ENCODE data around the gene OSBPL5.

OSBPL5 gene

GRCh38 chr11:3128356-3129180, 36.5 kb downstream of the OSBPL5 start:
- Mint-ChIP-seq H3K9me3 (no peaks in the 10 kb centered on the region), H3K4me3 (no peak overlapping the region), H3K27ac (no peak overlapping the region), H3K4me1 (ENCODE audit: low read depth) (no peaks in the 10 kb centered on the region), H3K36me3 (ENCODE audit: low read depth) (no peaks in the 10 kb centered on the region), H3K27me3 (ENCODE audit: low read depth) (no peaks in the 10 kb centered on the region)
- no peak for DNase-seq (ENCODE audit: low spot score)

GRCh38 chr11:3127706-3128355, 37.3 kb downstream of the OSBPL5 start:
- Mint-ChIP-seq H3K27me3 (ENCODE audit: low read depth) (no peaks in the 10 kb centered on the region), H3K9me3 (no peaks in the 10 kb centered on the region), H3K36me3 (ENCODE audit: low read depth) (no peaks in the 10 kb centered on the region), H3K4me1 (ENCODE audit: low read depth) (no peaks in the 10 kb centered on the region), H3K4me3 (no peak overlapping the region), H3K27ac (no peak overlapping the region)
- DNase-seq (ENCODE audit: low spot score), result no peak

GRCh38 chr11:3126901-3127691, 38.0 kb downstream of the OSBPL5 start:
- no peak overlapping the region for H3K4me3 Mint-ChIP-seq
- DNase-seq (ENCODE audit: low spot score), result no peak
- no peak overlapping the region for H3K27ac Mint-ChIP-seq
- no peaks in the 10 kb centered on the region for H3K4me1 Mint-ChIP-seq (ENCODE audit: low read depth)
- no peaks in the 10 kb centered on the region for H3K27me3 Mint-ChIP-seq (ENCODE audit: low read depth)
- no peaks in the 10 kb centered on the region for H3K36me3 Mint-ChIP-seq (ENCODE audit: low read depth)
- H3K9me3 Mint-ChIP-seq, result no peaks in the 10 kb centered on the region

- Mint-ChIP-seq H3K36me3 (ENCODE audit: low read depth) (no peaks in the 10 kb centered on the region), H3K27me3 (ENCODE audit: low read depth) (no peaks in the 10 kb centered on the region), H3K27ac (no peak overlapping the region), H3K4me1 (ENCODE audit: low read depth) (no peaks in the 10 kb centered on the region), H3K4me3 (no peak overlapping the region), H3K9me3 (no peaks in the 10 kb centered on the region)
- no peak for DNase-seq (ENCODE audit: low spot score)
These were observed 38.8 kb downstream of the OSBPL5 start for GRCh38 chr11:3126207-3126865.

GRCh38 chr11:3124821-3125220, 40.3 kb downstream of the OSBPL5 start:
- Mint-ChIP-seq H3K36me3 (ENCODE audit: low read depth) (no peaks in the 10 kb centered on the region), H3K27me3 (ENCODE audit: low read depth) (no peaks in the 10 kb centered on the region), H3K27ac (no peak overlapping the region), H3K9me3 (no peaks in the 10 kb centered on the region), H3K4me3 (no peak overlapping the region), H3K4me1 (ENCODE audit: low read depth) (no peaks in the 10 kb centered on the region)
- no peak for DNase-seq (ENCODE audit: low spot score)

GRCh38 chr11:3123761-3124733, 41.1 kb downstream of the OSBPL5 start:
- Mint-ChIP-seq H3K27ac (no peak overlapping the region), H3K27me3 (ENCODE audit: low read depth) (no peaks in the 10 kb centered on the region), H3K4me1 (ENCODE audit: low read depth) (no peaks in the 10 kb centered on the region), H3K4me3 (no peak overlapping the region), H3K9me3 (no peaks in the 10 kb centered on the region), H3K36me3 (ENCODE audit: low read depth) (no peaks in the 10 kb centered on the region)
- DNase-seq (ENCODE audit: low spot score), result no peak

GRCh38 chr11:3123305-3123704, 41.8 kb downstream of the OSBPL5 start:
- Mint-ChIP-seq H3K4me1 (ENCODE audit: low read depth) (no peaks in the 10 kb centered on the region), H3K27ac (no peak overlapping the region), H3K4me3 (no peak overlapping the region), H3K36me3 (ENCODE audit: low read depth) (no peaks in the 10 kb centered on the region), H3K9me3 (no peaks in the 10 kb centered on the region), H3K27me3 (ENCODE audit: low read depth) (no peaks in the 10 kb centered on the region)
- DNase-seq (ENCODE audit: low spot score), result no peak

GRCh38 chr11:3122775-3123201, 42.3 kb downstream of the OSBPL5 start:
- DNase-seq (ENCODE audit: low spot score), result no peak
- H3K27me3 Mint-ChIP-seq (ENCODE audit: low read depth), result no peaks in the 10 kb centered on the region
- H3K36me3 Mint-ChIP-seq (ENCODE audit: low read depth), result no peaks in the 10 kb centered on the region
- no peak overlapping the region for H3K4me3 Mint-ChIP-seq
- H3K9me3 Mint-ChIP-seq, result no peaks in the 10 kb centered on the region
- H3K4me1 Mint-ChIP-seq (ENCODE audit: low read depth), result no peaks in the 10 kb centered on the region
- H3K27ac Mint-ChIP-seq, result no peak overlapping the region

- H3K27me3 Mint-ChIP-seq (ENCODE audit: low read depth), result no peaks in the 10 kb centered on the region
- H3K36me3 Mint-ChIP-seq (ENCODE audit: low read depth), result no peaks in the 10 kb centered on the region
- DNase-seq (ENCODE audit: low spot score), result no peak
- H3K4me1 Mint-ChIP-seq (ENCODE audit: low read depth), result no peaks in the 10 kb centered on the region
- H3K4me3 Mint-ChIP-seq, result no peak overlapping the region
- H3K27ac Mint-ChIP-seq, result no peak overlapping the region
- no peaks in the 10 kb centered on the region for H3K9me3 Mint-ChIP-seq
These were observed 43.0 kb downstream of the OSBPL5 start for GRCh38 chr11:3121931-3122774.

GRCh38 chr11:3121416-3121815, 43.7 kb downstream of the OSBPL5 start:
- Mint-ChIP-seq H3K4me1 (ENCODE audit: low read depth) (no peaks in the 10 kb centered on the region), H3K27me3 (ENCODE audit: low read depth) (no peaks in the 10 kb centered on the region), H3K27ac (no peak overlapping the region), H3K36me3 (ENCODE audit: low read depth) (no peaks in the 10 kb centered on the region), H3K4me3 (no peak overlapping the region), H3K9me3 (peaks cover under 1% of the 10 kb centered on the region)
- DNase-seq (ENCODE audit: low spot score), result no peak

GRCh38 chr11:3120071-3120792, 44.9 kb downstream of the OSBPL5 start:
- H3K27ac Mint-ChIP-seq, result no peak overlapping the region

More at GRCh38 chr11:3120071-3120792, 44.9 kb downstream of the OSBPL5 start:
- Mint-ChIP-seq H3K27me3 (ENCODE audit: low read depth) (no peaks in the 10 kb centered on the region), H3K9me3 (peaks cover 6% of the 10 kb centered on the region), H3K4me3 (no peak overlapping the region), H3K4me1 (ENCODE audit: low read depth) (no peaks in the 10 kb centered on the region), H3K36me3 (ENCODE audit: low read depth) (peaks cover 2% of the 10 kb centered on the region)
- DNase-seq (ENCODE audit: low spot score), result no peak

Measured in T-helper 2 cell treated with Interferon-gamma antibody and Interleukin-4, amounts not matched to agents 5 μg/mL and 100 μg/mL, for 36 hours (primary cell).